ENCODE data around the gene TPRG1. TPM values are rescaled to one million over a fixed set of nuclear protein-coding genes. Genes with fewer than 3 reads are reported as not detected.

TPRG1 gene
- total and polyA plus RNA-seq, 2 of the 4 experiments (the other 2 are of a cell fraction), result 0.17 TPM; not detected in 1

GRCh38 chr3:189286916-189287315 lies 115.1 kb downstream of the TPRG1 start:
- Histone ChIP-seq H4K5ac (ENCODE audit: low read depth, low read length) (no peak overlapping the region), H2BK5ac (ENCODE audit: low read depth, low read length, poor library complexity, severe bottlenecking) (no peak overlapping the region), H3K4me1 (ENCODE audit: control insufficient read depth, insufficient read depth, low read length) (no peaks in the 10 kb centered on the region), H4K91ac (ENCODE audit: insufficient read depth, low read depth, low read length) (no peak overlapping the region), H2BK20ac (ENCODE audit: low read depth, low read length) (no peak overlapping the region), H2BK120ac (ENCODE audit: low read depth, low read length) (no peak overlapping the region), H3K4ac (ENCODE audit: low read depth, low read length) (no peak overlapping the region), H3K4me3 (ENCODE audit: insufficient read depth, low read depth, low read length) (no peak overlapping the region), H3K18ac (ENCODE audit: low read depth, low read length) (no peak overlapping the region), H3K4me2 (ENCODE audit: low read depth, low read length) (no peak overlapping the region), H3K14ac (replicated peaks; ENCODE audit: low read depth, low read length) (no peak overlapping the region), H3K79me1 (ENCODE audit: low read depth in 1 of 2, low read length in 2 of 2) (no peaks in the 10 kb centered on the region), H2BK15ac (ENCODE audit: low read depth, low read length) (no peak overlapping the region), H3K9me1 (ENCODE audit: insufficient read depth, low read length) (no peaks in the 10 kb centered on the region), H3K27me3 (ENCODE audit: control insufficient read depth, insufficient read depth, low read length) (peaks cover 1% of the 10 kb centered on the region; the same call in 1 of the 2 replicates), H2AK9ac (replicated peaks; ENCODE audit: low read depth, low read length, poor library complexity) (no peak overlapping the region), H2AK5ac (ENCODE audit: low read depth, low read length) (no peak overlapping the region), H4K8ac (ENCODE audit: low read depth in 2 of 2, low read length in 2 of 2) (no peak overlapping the region), H2AFZ (replicated peaks; ENCODE audit: low read length, poor library complexity) (no peak overlapping the region), H3K27ac (ENCODE audit: insufficient read depth, low read length) (no peak overlapping the region), H3K23ac (ENCODE audit: low read depth, low read length) (no peak overlapping the region), H3K9me3 (ENCODE audit: control insufficient read depth, insufficient read depth, low read length) (no peaks in the 10 kb centered on the region), H3K36me3 (ENCODE audit: control insufficient read depth, insufficient read depth, low read length) (no peaks in the 10 kb centered on the region), H3K56ac (ENCODE audit: extremely low read depth, insufficient read depth, low read length) (no peak overlapping the region), H3K9ac (ENCODE audit: low read depth, low read length) (no peak overlapping the region), H4K20me1 (ENCODE audit: insufficient read depth, low read length) (no peaks in the 10 kb centered on the region)
- intact Hi-C loops (cut with micrococcal nuclease) (loop anchor here (5.0 kb wide), 1 partner anchor 50 kb away; no protein-coding TSS in a partner anchor), in situ Hi-C loops (cut with MboI; ENCODE audit: low sequenced_read_pairs) (no loop called here), dilution Hi-C loops (cut with HindIII; ENCODE audit: low sequenced_read_pairs, unreplicated experiment) (no loop called here)
- BruUV-seq (replicated peaks), result no TSS peak
- TF ChIP-seq, protein P1, sequence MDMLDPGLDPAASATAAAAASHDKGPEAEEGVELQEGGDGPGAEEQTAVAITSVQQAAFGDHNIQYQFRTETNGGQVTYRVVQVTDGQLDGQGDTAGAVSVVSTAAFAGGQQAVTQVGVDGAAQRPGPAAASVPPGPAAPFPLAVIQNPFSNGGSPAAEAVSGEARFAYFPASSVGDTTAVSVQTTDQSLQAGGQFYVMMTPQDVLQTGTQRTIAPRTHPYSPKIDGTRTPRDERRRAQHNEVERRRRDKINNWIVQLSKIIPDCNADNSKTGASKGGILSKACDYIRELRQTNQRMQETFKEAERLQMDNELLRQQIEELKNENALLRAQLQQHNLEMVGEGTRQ (IDR thresholded peaks at IDR 0.05; ENCODE audit: low read depth, low read length), result no peak
- no peak for TF ChIP-seq MXI1 (IDR thresholded peaks at IDR 0.05; ENCODE audit: borderline replicate concordance, low read depth, low read length)
- no peak for TF ChIP-seq SMC3 (IDR thresholded peaks at IDR 0.05; ENCODE audit: low read depth, low read length)
- no peak for TF ChIP-seq RCOR1 (IDR thresholded peaks at IDR 0.05; ENCODE audit: insufficient replicate concordance, low read length)
- TF ChIP-seq FOS (IDR thresholded peaks at IDR 0.05; ENCODE audit: low read depth, low read length), result no peak
- TF ChIP-seq MAFK (IDR thresholded peaks at IDR 0.05; ENCODE audit: low read depth, low read length), result no peak
- no CpG with 5 or more reads among the region's 5 CpGs for WGBS, 2 experiments (ENCODE audit: extremely low coverage in 2 of 2, insufficient read length in 1 of 2)
- ChIA-PET CTCF (no interaction called here), POLR2A (ENCODE audit: unreplicated experiment) (no interaction called here)
- DNase-seq (no peak), ATAC-seq (ENCODE audit: low read depth) (no peak)
